Measurements from ENCODE around the gene CRIM1.

The CRIM1 gene

DNA sequence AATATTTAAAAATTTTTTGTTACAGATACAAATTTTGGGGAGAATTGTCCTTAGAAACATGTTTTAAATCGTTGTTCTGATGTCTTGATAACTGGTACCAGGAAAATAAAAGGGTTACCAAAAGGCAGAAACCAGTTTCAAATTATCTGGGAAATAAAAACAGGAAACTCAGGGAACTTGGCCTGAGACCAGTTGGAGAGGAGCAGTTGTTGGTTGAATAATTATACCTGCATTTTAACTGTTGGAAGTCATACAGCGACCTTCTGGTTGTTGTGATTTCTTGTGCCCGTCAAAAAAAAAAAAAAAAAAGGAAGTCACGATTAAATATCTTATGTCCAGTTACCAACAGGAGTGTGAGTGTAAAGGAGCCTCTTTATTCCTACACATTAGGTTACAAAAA lies 51.8 kb downstream of the CRIM1 start:
- TF ChIP-seq ZFX (IDR thresholded peaks at IDR 0.05; ENCODE audit: borderline replicate concordance), result no peak
- TF ChIP-seq, protein P1, sequence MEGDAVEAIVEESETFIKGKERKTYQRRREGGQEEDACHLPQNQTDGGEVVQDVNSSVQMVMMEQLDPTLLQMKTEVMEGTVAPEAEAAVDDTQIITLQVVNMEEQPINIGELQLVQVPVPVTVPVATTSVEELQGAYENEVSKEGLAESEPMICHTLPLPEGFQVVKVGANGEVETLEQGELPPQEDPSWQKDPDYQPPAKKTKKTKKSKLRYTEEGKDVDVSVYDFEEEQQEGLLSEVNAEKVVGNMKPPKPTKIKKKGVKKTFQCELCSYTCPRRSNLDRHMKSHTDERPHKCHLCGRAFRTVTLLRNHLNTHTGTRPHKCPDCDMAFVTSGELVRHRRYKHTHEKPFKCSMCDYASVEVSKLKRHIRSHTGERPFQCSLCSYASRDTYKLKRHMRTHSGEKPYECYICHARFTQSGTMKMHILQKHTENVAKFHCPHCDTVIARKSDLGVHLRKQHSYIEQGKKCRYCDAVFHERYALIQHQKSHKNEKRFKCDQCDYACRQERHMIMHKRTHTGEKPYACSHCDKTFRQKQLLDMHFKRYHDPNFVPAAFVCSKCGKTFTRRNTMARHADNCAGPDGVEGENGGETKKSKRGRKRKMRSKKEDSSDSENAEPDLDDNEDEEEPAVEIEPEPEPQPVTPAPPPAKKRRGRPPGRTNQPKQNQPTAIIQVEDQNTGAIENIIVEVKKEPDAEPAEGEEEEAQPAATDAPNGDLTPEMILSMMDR (IDR thresholded peaks at IDR 0.05), result no peak
- no peak overlapping the region for H3K27ac ChIP-seq

DNA sequence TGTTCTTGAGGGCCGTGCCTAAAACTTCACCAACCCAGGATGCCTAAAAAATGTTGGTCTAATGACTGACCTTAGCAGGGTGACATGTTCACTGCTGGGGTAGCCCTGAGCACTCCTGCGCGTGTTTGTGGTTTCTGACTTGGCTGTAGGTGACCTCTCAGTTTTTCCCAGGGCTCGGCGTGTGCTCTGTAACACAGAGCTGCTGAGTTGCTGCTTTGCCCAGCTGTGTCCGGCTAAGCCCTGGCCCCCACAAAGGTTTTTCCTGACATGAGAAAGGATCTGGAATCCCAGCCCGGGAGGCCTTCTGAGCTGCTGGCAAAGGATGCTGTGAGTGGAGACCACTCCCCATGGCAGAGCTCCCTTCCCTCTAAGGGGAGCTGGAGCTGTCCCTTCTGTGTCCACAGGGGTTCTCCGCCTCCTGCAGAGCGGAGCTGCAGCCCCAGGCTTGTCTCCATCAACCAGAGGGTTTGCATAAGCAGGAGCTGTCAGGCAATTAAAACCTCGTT lies 52.7 kb downstream of the CRIM1 start:
- no peak overlapping the region for H3K27ac ChIP-seq
- TF ChIP-seq, protein P1 (IDR thresholded peaks at IDR 0.05), result no peak
- TF ChIP-seq ZFX (IDR thresholded peaks at IDR 0.05; ENCODE audit: borderline replicate concordance), result no peak

DNA sequence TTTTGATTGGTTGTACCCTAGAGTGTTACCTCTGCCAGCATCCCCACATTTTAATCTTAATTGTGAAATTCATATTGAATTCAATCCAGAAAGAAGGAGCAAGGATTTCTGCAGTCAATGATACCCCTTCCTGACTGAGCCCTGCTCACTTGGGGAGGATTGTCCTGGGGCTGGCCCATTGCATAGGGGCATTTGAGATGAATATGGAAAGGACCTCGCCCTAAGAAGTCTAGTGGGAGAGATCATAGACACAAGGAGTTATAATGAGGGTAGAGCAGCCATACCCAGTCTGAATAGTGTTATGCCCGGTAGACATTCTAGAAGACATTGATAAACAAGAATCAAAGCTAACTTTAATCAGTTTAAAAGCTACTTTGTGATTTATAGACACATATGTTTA lies 53.8 kb downstream of the CRIM1 start:
- TF ChIP-seq, protein P1 (IDR thresholded peaks at IDR 0.05), result no peak
- no peak for TF ChIP-seq ZFX (IDR thresholded peaks at IDR 0.05; ENCODE audit: borderline replicate concordance)

DNA sequence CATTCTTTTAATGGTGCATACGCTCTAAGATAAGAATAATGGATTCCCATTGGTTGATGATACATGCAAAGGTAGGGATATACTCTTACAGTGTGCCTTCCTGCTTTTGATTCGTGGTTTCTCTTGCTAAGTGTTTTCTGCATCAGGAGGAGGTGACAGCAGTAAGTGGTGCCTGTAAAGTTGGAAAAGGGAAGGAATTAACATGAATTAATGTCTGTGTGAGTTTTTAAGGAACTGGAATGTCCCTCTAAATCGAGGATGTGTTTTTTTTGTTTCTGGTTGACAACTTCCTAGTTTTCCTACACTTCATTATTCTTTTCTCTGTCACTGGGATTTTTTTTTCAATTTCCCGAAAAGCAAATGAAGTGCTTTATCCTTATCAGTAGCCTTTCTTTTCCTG lies 54.4 kb downstream of the CRIM1 start:
- H3K27ac ChIP-seq, result no peak overlapping the region
- TF ChIP-seq ZFX (IDR thresholded peaks at IDR 0.05; ENCODE audit: borderline replicate concordance), result no peak
- TF ChIP-seq, protein P1 (IDR thresholded peaks at IDR 0.05), result no peak

More for the DNA sequence above, 53.8 kb downstream of the CRIM1 start:
- H3K27ac ChIP-seq, result no peak overlapping the region

DNA sequence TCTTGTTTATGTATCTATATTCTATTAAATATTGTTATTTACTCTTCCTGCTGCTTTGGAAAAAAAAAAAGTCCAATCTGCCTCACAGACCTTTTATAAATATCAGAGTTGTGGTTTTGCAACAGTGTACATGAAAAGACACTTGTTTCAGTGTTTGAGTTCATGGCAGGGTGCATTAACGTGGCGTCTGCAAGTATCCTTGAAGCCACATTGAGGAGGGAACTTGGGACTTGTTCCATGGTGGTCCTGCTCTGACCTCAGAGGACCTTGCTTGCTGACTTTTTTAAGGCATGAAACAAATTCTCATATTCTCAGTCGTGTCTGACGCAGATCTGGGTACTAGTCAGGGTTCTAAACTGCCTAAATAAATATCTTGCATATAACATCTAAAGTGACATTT lies 55.1 kb downstream of the CRIM1 start:
- no peak overlapping the region for H3K27ac ChIP-seq
- no peak for TF ChIP-seq ZFX (IDR thresholded peaks at IDR 0.05; ENCODE audit: borderline replicate concordance)
- TF ChIP-seq, protein P1 (IDR thresholded peaks at IDR 0.05), result no peak

DNA sequence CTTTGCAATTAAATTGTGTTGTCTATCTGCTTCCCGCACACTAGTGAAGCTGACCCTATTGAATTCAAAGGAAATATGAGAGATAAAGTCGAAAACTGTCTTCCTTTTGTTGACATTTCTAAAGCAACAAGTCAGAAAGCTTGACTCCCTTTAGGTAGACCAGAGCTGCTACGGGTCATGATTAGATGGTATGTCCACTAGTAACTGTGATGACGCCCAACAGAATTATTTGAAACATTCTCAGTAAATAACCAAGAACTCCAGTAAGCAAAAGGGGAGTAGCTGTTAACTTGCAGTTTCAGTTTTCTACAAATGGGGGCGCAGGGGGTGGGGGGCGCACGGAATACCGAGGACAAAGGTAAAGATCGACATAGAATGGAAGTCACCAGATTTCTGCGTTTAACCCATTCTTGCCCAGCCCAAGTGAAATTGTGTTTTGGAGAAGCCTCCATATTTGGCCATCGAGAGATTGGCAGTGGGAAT lies 56.4 kb downstream of the CRIM1 start:
- no peak overlapping the region for H3K27ac ChIP-seq
- TF ChIP-seq, protein P1 (IDR thresholded peaks at IDR 0.05), result no peak
- TF ChIP-seq ZFX (IDR thresholded peaks at IDR 0.05; ENCODE audit: borderline replicate concordance), result no peak

DNA sequence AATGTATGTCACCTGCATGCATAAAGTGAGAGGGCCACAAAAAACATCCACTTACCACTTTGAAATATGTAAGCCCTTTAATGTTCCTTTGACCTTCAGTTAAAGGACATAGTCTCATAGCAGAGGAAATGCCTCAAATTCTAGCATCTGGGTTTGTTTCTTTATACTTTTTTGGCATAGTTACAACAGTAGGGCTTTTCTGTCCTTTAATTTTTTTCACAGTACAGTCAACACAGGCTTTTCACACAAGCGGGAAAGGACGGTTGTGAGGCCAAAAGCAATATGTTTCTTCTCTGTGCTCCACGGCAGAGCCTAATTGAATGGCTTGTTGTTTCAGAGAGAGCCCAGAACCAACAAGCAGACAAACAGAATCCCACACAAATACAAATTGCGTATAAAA lies 57.6 kb downstream of the CRIM1 start:
- TF ChIP-seq, protein P1 (IDR thresholded peaks at IDR 0.05), result no peak
- TF ChIP-seq ZFX (IDR thresholded peaks at IDR 0.05; ENCODE audit: borderline replicate concordance), result no peak
- no peak overlapping the region for H3K27ac ChIP-seq

All from 22Rv1 (cell line).